ENCODE measurements around the gene SYTL2.

- TF ChIP-seq, protein P1, sequence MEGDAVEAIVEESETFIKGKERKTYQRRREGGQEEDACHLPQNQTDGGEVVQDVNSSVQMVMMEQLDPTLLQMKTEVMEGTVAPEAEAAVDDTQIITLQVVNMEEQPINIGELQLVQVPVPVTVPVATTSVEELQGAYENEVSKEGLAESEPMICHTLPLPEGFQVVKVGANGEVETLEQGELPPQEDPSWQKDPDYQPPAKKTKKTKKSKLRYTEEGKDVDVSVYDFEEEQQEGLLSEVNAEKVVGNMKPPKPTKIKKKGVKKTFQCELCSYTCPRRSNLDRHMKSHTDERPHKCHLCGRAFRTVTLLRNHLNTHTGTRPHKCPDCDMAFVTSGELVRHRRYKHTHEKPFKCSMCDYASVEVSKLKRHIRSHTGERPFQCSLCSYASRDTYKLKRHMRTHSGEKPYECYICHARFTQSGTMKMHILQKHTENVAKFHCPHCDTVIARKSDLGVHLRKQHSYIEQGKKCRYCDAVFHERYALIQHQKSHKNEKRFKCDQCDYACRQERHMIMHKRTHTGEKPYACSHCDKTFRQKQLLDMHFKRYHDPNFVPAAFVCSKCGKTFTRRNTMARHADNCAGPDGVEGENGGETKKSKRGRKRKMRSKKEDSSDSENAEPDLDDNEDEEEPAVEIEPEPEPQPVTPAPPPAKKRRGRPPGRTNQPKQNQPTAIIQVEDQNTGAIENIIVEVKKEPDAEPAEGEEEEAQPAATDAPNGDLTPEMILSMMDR (IDR thresholded peaks at IDR 0.05): no peak
- TF ChIP-seq POLR2A (IDR thresholded peaks at IDR 0.05): no peak
These were observed 54.3 kb downstream of the SYTL2 start for GRCh38 chr11:85756401-85757200.

All from tibial nerve (tissue), 3 donors.